HG03175 (cell line): ENCODE data around the gene ADAMTS1.

ENCODE experiments used
- ATAC-seq: cut with Tn5 transposase; IDR thresholded peaks from one replicate; pipeline ENCODE4 v1.9.1; 2021; ENCODE audit warnings: mild to moderate bottlenecking, moderate library complexity; ENCODE audit not compliant: unreplicated experiment

Gene ADAMTS1

DNA sequence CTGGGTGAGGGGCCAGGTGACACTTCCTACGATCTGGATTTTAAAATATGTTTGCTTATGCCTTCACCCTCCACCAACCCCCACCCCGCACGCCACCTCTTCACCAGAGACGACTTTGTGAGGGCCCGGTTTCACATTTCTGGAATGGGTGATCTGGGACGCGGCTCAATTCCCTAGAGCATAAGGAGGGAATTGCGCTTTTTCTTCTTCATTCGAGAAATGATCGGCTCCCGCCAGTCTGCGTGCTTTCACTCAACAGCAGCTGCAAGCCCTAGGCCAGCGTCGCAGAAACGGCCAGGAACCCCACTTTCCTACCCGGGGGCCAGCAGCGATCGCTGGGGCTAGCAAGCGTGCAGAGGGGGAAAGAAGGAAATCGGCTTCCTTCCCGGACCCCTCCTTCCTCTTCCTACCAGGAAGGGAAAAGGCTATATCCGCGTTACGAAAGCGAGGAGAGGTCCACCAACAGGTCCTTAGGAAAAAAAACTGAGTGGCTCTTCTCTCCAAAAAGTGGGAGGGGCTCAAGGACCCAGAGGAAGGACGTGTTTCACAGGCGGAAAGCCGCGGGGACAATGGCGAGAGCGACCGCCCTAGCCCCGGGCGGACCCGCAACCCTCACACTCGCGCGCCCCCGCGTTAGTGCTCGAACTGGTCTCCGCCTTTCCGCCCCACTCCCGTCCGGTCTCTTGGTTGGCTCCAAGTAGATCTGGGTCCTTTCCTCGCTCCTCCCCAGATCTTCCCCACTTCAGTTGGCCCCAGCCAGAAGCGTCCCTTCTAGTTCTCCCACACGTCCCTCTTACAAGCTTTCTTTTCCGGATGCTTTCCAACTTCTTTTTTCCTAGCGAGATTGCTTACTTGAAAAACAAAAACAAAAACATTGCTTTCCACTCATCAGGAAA lies 1.1 kb upstream of the ADAMTS1 start:
- ATAC-seq, result no peak

DNA sequence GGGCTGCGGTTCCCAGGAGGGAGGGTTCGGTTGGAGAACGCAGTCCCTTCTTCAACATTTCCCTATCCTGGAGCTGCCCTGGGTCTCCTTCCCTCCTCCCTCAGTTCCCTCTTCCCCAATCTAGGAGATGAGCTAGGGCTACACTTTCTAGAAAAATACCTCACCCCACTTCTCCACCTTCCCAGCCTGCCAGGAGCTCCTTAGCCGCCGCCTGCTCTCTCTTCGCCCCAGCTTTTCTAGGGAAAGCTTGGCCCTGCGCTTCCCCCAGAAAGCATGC lies 488 bp upstream of the ADAMTS1 start:
- ATAC-seq, result no peak

DNA sequence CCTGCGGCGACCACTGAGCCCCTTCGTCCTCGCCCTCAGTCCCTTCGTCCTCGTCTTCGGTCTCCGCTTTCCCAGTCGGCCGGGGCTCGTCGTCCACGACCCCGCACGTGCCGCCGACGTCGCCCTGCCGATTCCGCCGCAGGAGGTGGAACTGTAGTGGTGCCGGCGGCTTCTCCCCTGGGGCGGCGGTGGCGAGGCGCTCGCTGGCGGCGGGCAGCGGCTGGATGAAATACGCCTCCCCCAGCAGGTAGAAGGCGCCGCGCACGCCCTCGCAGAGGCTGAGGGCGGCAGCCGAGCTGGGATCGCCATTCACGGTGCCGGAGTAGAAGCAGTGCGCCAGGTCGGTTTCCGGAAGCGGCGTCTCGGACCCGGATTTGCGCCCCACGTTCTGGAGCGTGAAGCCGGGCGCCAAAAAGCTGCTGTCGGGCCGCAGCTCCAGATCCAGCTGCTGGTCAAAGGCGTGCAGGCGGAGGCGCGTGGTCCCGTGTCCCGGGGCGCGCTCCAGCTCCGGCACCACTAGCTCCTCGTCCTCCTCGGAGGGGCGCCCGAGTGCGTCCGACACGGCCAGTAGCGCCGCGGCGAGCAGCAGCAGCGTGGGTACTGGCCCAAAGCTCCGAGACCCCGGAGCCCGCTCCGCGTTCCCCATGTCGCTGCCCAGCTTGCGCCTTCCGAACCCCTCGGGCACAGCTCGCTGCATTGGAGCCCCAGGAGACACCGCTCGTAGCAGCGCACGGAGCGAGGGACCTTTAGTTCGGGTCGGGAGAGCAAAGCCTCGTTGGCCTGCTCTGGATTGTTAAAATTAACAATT lies 747 bp downstream of the ADAMTS1 start:
- ATAC-seq, result no peak

DNA sequence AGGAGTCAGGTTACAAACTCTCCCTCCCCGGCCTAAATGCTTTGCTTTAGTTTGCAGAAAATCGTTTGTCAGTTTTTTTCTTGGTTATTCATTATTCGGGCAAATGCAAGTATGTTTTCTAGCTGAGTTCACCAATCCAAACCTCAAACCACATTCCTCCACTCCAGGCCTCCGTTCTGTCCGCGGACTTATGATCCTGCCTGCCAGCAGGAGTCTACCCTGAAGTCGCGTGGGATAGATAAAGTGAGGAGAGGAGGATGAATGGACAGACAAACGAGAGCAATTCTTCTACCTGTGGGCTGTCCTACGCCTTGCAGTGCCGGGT lies 1.3 kb downstream of the ADAMTS1 start:
- ATAC-seq, result no peak

DNA sequence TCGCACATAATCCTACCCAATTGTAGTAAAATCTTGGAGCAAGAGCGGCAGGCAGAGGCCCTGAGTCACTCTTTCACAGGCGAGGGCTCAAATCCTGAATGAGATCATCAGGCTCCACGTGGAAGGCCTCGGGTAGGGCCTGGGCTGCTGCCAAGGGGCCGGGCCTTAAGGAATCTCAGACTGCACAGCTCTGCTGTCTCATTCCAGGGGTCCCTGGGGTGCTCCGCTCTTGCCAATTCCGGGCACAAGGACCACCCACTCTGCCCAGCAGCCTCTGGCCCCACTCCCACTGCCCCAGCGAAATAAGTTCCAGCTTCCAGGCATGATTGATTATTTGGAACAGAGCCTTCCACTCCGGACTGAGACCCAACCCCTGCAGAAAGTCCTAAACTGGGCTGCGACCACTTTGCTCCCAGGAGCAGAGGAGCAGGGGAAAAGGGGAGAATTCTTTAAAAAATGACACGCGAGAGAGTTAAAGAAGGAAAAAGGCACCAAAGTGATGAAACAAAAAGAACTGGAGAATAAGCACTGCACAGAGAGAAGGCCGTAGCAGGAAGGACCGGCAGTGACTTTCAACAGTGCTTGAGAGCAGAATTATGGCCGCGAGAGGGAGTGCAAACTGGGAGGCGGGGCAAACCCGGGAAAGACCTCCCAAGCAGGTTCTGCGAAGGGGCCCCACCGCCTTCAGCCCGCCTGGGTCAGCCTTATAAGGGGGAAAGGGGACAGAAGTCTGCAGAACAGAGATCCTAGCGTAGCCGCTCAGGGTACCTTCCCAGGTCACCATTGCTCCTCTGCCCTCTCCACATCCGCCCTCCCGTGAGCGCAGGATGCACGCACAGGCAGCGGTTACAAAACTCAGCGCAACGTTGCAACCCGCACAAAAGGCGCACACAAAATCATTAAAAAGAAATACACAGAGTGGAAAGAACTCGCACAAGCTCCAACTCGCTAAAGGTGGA lies 2.0 kb downstream of the ADAMTS1 start:
- no peak for ATAC-seq

DNA sequence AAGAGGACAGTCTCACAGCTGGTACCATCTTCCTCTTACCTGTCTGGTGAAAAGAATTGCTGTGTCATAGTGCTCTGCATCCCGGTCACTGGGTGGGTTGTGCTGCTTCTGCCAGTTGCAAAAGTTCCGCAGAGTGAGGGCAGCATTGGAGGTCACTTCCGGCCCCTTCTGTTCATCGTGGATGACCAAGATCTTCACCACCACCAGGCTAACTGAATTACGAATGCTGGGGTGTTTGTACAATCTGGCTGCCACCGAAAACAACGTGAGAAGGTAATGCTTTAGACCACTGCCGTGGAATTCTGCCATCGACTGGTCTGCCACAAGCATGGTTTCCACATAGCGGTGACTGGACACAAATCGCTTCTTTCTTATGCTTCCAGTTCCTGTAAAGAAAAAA lies 2.9 kb downstream of the ADAMTS1 start:
- no peak for ATAC-seq

DNA sequence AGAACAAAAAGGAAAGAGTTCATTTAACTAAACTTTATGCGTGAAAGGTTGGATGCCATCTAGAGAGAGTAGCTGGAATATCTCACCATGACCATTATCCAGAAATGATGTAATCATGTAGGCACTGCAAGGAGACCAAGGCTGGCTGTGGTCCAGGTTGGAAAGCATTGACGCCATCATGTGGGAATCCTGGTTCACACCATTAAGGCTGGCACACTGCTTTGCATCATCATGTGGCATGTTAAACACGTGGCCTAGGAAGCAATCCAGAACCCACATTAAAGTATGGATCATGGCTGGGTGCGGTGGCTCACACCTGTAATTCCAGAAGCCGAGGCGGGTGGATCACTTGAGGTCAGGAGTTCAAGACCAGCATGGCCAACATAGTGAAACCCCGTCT lies 4.3 kb downstream of the ADAMTS1 start:
- no peak for ATAC-seq

DNA sequence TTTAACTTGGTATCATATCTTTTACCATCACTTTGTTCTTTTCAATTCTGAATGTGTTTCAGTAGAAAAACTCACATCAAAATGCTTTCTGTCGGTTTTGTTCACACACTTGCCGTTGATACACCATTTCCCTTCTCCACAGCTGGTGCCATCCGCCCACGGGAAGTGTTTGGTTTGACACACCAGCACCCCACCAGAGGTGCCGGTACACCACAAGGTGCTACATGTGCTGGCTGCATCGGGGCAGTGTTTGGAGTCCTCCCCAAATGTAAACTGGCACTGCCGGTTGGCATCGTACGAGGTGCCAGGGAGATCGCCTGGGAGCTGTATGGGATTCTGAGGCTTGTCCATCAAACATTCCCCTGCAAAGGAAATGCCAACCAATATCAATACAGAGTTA lies 5.0 kb downstream of the ADAMTS1 start:
- no peak for ATAC-seq

DNA sequence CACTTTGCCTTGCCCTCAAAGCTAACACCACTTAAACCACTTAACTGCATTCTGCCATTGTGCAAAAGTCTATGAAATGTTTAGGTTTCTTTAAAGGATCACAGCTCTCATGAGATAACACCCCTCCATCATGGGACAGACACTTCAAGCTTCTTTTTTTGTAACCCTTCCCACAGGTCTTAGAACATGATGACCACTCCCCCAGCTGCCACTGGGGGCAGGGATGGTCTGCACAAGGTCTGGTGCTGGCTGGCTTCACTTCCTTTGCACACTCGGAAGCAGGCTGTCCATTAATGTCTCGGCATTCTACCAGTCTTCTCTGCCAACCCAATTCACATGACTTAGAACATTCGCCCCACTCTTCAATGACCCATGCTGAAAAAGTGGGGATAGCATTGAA lies 7.7 kb downstream of the ADAMTS1 start:
- ATAC-seq, result no peak

DNA sequence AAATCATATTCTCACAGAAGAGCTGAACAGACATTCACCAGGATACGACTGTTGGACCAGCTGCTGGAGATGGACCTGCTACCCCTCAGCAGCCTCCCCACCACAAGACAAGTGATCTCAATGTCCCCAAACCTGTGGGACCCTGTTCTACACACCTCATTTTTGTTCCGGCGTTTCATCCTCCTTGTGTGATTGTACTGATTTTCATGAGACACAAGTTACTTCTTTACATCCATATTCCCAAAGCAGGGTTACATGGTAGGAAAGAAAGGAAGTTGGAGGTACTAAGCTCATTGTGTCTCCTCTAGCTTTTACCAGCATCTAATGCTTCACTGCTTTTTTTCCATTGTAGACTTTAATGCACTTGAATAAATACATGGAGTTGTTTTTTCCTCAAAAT lies 8.7 kb downstream of the ADAMTS1 start:
- ATAC-seq, result no peak

DNA sequence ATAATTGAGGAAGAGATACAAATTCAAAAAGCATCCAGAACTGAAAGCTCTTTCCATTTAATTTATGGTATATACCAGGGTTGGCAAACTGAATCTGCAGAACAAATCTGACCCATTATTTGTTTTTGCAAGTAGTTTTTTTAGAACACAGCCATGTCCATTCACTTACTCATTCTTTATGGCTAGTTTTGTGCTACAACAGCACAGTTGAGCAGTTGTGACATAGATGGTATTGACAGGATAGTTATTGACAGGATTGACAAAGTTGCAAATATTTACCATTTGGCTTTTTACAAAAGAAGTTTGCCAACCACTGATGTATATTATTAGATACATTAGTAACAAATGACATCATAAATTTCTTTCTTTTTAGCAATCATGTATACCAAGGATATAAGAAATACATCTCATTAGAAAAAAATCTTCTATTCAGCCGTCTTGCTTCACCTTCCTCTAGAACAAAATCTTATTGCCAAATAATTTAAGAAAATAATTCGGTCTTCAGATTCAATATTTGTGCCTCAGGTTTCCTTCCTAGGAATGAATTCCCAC lies 9.4 kb downstream of the ADAMTS1 start:
- no peak for ATAC-seq

DNA sequence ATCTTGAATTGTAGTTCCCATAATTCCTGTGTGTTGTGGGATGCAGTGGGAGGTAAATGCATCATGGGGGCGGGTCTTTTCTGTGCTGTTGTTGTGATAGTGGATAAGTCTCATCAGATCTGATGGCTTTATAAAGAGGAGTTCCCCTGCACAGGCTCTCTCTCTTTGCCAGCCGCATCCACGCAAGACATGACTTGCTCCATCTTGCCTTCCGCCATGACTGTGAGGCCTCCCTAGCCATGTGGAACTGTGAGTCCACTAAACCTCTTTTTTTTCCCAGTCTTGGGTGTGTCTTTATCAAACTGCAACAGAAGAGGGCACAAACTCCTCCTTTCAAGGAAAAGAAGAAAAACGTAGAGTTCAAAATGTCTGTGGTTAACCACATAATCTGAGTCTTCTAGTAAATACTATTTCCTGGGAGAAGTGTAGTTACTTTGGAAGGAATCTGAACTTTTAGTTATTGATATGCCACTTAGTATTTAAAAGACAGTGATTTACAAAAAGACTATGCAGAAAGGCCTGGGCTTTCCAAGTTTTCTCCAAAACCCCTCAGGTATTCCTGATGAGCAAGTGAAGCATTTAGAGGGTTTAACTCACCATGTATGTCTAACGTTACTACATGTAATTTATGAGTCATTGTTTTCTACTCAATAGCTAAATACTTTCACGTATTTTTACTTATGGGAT lies 10.0 kb downstream of the ADAMTS1 start:
- no peak for ATAC-seq

DNA sequence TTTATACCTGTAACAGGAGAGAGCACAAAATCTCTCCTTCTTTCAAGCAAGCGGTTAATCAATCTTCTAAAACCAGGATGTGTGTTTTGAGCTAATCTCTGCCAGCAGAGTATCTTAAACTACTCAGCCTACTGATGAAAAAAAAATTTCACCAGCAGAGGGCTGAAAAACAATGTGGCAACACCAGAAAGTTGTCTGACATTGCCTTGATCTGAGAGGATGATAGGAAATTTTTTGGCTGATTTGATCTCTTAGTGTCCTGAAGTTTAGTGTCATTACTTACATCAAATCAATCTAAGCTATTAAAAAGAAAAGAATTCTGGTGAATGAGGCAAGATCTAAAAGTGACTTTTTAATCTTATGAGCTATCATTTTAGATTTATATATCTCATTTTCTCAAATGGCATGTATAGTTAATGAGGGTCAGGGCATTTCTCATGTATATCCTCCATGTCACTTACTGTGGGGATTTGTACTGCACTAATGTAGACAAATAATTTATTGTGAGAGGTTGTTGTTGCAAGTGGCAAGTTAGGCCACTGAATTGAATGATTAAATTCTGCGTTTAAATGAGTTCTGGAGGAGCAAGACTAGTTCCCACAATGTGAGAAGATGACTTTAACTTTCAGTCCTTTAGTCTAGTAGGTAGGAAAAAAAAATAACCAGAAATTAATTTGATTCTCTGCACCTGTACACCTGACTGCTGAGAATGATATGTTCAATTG lies 10.9 kb downstream of the ADAMTS1 start:
- no peak for ATAC-seq

DNA sequence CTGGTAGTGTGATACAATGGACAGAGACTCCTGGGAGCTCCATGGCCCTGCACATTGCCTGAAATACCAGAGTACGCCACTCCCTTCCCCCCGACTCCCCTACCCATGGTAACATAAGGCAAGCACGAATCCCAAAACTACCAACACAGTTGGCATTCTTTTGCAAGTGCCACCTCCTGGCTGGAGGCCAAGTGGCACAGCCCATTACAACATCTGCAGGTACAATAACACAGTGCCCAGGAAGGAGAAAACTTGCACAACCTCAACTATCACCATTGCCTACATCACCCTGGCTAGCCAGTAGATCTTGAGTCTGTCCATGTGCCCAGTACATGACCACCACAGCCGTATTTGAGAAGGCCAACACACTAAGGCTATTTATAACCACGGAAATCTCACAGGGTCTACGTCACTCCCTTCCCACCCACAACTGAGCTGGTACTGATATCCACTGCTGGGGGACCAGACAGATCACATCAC lies 11.7 kb downstream of the ADAMTS1 start:
- no peak for ATAC-seq

DNA sequence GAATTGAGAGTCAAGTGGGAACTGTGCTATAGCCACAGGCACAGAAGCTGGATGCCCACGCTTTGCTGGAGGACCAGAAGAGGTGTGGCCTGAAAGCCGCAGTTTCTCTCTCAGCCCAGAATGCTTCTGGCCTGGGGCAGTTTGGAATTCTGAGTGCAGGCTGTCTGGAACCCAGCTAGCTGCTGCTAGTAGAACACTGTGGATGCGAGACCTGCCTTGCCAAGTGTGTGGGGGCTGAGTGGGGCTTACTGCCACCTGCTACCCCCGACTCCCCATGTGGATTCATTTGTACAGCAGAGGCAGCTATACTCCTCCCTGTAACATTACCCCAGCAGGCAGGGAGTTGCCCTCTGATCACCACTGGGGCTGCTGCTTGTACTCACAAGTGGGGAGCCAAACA lies 12.2 kb downstream of the ADAMTS1 start:
- ATAC-seq, result no peak

DNA sequence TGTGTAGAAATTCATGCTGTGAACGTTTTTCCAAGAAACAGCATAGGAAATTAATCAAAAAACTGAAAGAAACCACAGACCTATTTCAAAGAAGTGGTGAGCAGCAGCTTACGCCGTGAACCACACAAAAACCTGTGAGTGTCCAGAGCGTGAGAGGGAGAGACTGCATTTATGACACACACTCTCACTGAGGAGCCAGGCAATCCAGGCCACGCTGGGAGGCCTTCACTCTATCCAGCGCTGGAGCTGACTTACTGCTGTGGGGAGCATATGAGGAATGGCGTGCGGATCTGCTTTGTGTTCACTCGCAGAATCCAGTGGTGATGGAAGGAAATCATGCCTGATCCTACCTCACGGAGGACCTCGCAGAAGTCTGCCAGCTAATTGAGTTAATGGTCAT lies 12.7 kb downstream of the ADAMTS1 start:
- ATAC-seq, result no peak

DNA sequence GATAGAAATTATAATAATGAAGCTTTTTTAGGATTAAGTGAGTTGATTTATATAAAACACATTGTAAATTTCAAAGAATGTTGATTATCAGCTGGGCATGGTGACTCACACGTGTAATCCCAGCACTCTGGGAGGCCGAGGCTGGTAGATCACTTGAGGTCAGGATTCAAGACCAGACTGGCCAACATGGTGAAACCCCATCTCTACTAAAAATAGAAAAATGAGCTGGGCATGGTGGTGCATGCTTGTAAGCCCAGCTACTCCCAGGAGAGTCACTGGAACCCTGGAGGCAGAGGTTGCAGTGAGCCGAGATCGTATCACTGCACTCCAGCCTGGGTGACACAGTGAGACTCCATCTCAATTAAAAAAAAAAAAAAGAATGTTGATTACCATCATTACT lies 18.4 kb downstream of the ADAMTS1 start:
- no peak for ATAC-seq

DNA sequence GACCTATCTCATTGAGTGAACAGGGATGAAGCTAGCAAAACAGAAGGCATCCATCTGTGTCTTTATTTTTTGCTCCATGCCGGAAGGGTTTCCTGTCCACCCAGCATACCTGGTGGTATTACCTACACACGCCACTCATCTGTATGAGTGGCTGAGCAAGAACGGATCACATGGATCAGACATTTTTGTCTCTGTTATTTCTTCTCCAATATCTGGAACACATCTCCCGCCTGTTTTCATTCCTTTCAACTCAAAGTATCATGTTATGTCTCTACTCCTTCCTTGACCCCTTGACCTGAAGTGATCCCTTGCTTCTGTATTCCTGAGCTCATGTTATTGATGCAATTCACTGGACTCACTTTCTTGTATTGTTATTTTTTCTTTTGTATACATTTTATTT lies 24.7 kb downstream of the ADAMTS1 start:
- no peak for ATAC-seq

DNA sequence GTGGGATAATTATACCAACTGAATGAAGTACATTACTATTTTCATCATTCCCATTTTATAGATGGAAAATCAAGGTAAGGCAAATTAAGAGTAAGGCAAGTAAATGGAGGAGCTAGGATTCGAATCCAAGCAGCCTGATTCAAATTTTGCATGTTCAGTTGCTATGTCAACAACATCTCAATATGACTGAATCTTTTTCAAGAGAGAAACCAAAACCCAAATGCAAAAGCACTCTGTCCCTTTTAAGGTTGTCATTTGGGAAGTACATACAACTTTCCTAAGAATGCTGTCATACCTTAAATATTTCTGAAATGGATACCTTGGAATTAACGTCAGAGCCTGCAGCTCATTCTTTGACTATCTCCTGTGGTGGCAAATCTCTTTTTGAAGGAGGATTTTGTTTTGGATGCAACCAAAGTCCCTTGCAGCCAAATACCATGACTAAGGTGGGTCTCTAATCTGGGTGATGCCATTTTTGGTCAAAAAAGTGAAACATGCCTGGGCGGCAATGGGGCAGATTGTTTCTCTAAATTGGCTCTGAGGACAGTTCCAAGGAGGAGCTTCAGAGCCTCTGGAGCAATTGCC lies 25.4 kb downstream of the ADAMTS1 start:
- no peak for ATAC-seq
